HEK293 (cell line): ENCODE results near the gene RNF44.
A peak's percentile ranks its signal among the peaks of the same experiment; 100 is the strongest.

Experiments used
- CTCF ChIA-PET: fragments of 350-600 bp; formaldehyde crosslinking; extraction: SDS; loops from one replicate; lab custom pipeline; 2021; ENCODE audit warnings: antibody characterized with exemption; lab: Yijun Ruan, JAX
- POLR2A ChIA-PET: fragments of 300-600 bp; formaldehyde crosslinking; extraction: SDS; loops from one replicate; lab custom pipeline; 2020; ENCODE audit warnings: antibody characterized with exemption, inconsistent platforms; lab: Yijun Ruan, JAX
- H3K27ac ChIP-seq: fragments of 200-500 bp; sonication (Bioruptor generic); 2 replicates; pipeline ENCODE4 v1.5.1; 2014; ENCODE audit warnings: low read depth, low read length, control low read depth, inconsistent platforms; ENCODE audit errors: extremely low read depth
- H3K36me3 ChIP-seq, 2 experiments: fragments of 200-500 bp in 1 of 2; sonication (Bioruptor generic) in 1 of 2; 1 replicate in 1 of 2; 2 replicates in 1 of 2; pipeline ENCODE4 v1.5.1; 2014 to 2017; ENCODE audit warnings: inconsistent platforms in 2 of 2, low read length in 2 of 2; ENCODE audit not compliant: control insufficient read depth in 2 of 2, insufficient read depth in 1 of 2
- H3K4me1 ChIP-seq: fragments of 200-500 bp; sonication (Bioruptor generic); 2 replicates; pipeline ENCODE4 v1.5.1; 2014; ENCODE audit warnings: mild to moderate bottlenecking, low read length, inconsistent platforms; ENCODE audit not compliant: control insufficient read depth, insufficient read depth
- H3K4me3 ChIP-seq: 2 replicates; pipeline ENCODE4 v1.5.1; 2011; ENCODE audit warnings: low read depth, mild to moderate bottlenecking, control low read depth, low read length, moderate library complexity
- H3K9me3 ChIP-seq: fragments of 200-500 bp; sonication (Bioruptor generic); 2 replicates; pipeline ENCODE4 v1.5.1; 2014; ENCODE audit warnings: low read depth, low read length, inconsistent platforms; ENCODE audit not compliant: control insufficient read depth, insufficient read depth
- OVOL3 ChIP-seq: fragments of 450-650 bp; formaldehyde crosslinking; IDR thresholded peaks from 2 replicates; pipeline ENCODE4 v1.5.1; 2016; ENCODE audit warnings: missing biosample characterization, missing genetic modification characterization
- REPIN1 ChIP-seq: fragments of 450-650 bp; formaldehyde crosslinking; IDR thresholded peaks from 2 replicates; pipeline ENCODE4 v1.5.1; 2017; ENCODE audit warnings: missing biosample characterization, missing genetic modification characterization, low read depth
- SP7 ChIP-seq: fragments of 450-650 bp; formaldehyde crosslinking; IDR thresholded peaks from 2 replicates; pipeline ENCODE4 v1.5.1; 2016; ENCODE audit warnings: missing biosample characterization, missing genetic modification characterization
- TCF7L2 ChIP-seq: IDR thresholded peaks from 2 replicates; pipeline ENCODE4 v1.6.1; 2011; ENCODE audit warnings: low read depth, mild to moderate bottlenecking, inconsistent platforms, low read length, moderate library complexity, borderline replicate concordance
- ZNF133 ChIP-seq: fragments of 450-650 bp; formaldehyde crosslinking; IDR thresholded peaks from 2 replicates; pipeline ENCODE4 v1.5.1; 2016; ENCODE audit warnings: missing biosample characterization, missing genetic modification characterization
- ZNF146 ChIP-seq: fragments of 450-650 bp; formaldehyde crosslinking; IDR thresholded peaks from 2 replicates; pipeline ENCODE4 v1.5.1; 2016; ENCODE audit warnings: missing biosample characterization, missing genetic modification characterization
- ZNF157 ChIP-seq: fragments of 450-650 bp; formaldehyde crosslinking; IDR thresholded peaks from 2 replicates; pipeline ENCODE4 v1.5.1; 2016; ENCODE audit warnings: missing biosample characterization, missing genetic modification characterization
- ZNF169 ChIP-seq: fragments of 450-650 bp; formaldehyde crosslinking; IDR thresholded peaks from 2 replicates; pipeline ENCODE4 v1.5.1; 2016; ENCODE audit warnings: missing biosample characterization, missing genetic modification characterization
- ZNF174 ChIP-seq: fragments of 450-650 bp; formaldehyde crosslinking; IDR thresholded peaks from 2 replicates; pipeline ENCODE4 v1.5.0; 2017; ENCODE audit warnings: missing biosample characterization, mild to moderate bottlenecking, missing genetic modification characterization
- ZNF223 ChIP-seq: fragments of 450-650 bp; formaldehyde crosslinking; IDR thresholded peaks from 2 replicates; pipeline ENCODE4 v1.5.1; 2016; ENCODE audit warnings: missing biosample characterization, missing genetic modification characterization
- ZNF24 ChIP-seq: fragments of 450-650 bp; formaldehyde crosslinking; IDR thresholded peaks from 2 replicates; pipeline ENCODE4 v1.5.1; 2016; ENCODE audit warnings: missing biosample characterization, missing genetic modification characterization
- ZNF354C ChIP-seq: fragments of 450-650 bp; formaldehyde crosslinking; IDR thresholded peaks from 2 replicates; pipeline ENCODE4 v1.5.1; 2016; ENCODE audit warnings: missing biosample characterization, missing genetic modification characterization, low read depth, borderline replicate concordance
- ZNF548 ChIP-seq: fragments of 450-650 bp; formaldehyde crosslinking; IDR thresholded peaks from 2 replicates; pipeline ENCODE4 v1.5.1; 2016; ENCODE audit warnings: missing biosample characterization, missing genetic modification characterization
- ZNF549 ChIP-seq: fragments of 450-650 bp; IDR thresholded peaks from 2 replicates; pipeline ENCODE4 v1.5.1; 2018; ENCODE audit warnings: missing biosample characterization, missing genetic modification characterization, mild to moderate bottlenecking, inconsistent platforms, moderate library complexity
- ZSCAN23 ChIP-seq: fragments of 450-650 bp; formaldehyde crosslinking; IDR thresholded peaks from 2 replicates; pipeline ENCODE4 v1.5.1; 2016; ENCODE audit warnings: missing biosample characterization, missing genetic modification characterization
- TF ChIP-seq, protein P1 (sequence below): fragments of 450-650 bp; formaldehyde crosslinking; IDR thresholded peaks from 2 replicates; pipeline ENCODE4 v1.5.1; 2016; ENCODE audit warnings: missing biosample characterization, missing genetic modification characterization
- TF ChIP-seq, protein P2 (sequence below): fragments of 450-650 bp; formaldehyde crosslinking; IDR thresholded peaks from 2 replicates; pipeline ENCODE4 v1.5.1; 2017; ENCODE audit warnings: missing biosample characterization, missing genetic modification characterization
- TF ChIP-seq, protein P3 (sequence below): fragments of 450-650 bp; formaldehyde crosslinking; IDR thresholded peaks from 2 replicates; pipeline ENCODE4 v1.5.1; 2017; ENCODE audit warnings: missing biosample characterization, mild to moderate bottlenecking, missing genetic modification characterization, moderate library complexity
- TF ChIP-seq, protein P4 (sequence below): fragments of 450-650 bp; formaldehyde crosslinking; IDR thresholded peaks from 2 replicates; pipeline ENCODE4 v1.5.1; 2016; ENCODE audit warnings: missing biosample characterization, missing genetic modification characterization
- TF ChIP-seq, protein P5 (sequence below): fragments of 450-650 bp; formaldehyde crosslinking; IDR thresholded peaks from 2 replicates; pipeline ENCODE4 v1.5.1; 2016; ENCODE audit warnings: missing biosample characterization, missing genetic modification characterization, low read depth
- TF ChIP-seq, protein P6 (sequence below): fragments of 450-650 bp; formaldehyde crosslinking; IDR thresholded peaks from 2 replicates; pipeline ENCODE4 v1.5.1; 2016; ENCODE audit warnings: missing biosample characterization, missing genetic modification characterization
- TF ChIP-seq, protein P7 (sequence below): IDR thresholded peaks from 2 replicates; pipeline ENCODE4 v1.6.1; 2011; ENCODE audit warnings: mild to moderate bottlenecking, low read depth, low read length, borderline replicate concordance

The RNF44 gene

DNA sequence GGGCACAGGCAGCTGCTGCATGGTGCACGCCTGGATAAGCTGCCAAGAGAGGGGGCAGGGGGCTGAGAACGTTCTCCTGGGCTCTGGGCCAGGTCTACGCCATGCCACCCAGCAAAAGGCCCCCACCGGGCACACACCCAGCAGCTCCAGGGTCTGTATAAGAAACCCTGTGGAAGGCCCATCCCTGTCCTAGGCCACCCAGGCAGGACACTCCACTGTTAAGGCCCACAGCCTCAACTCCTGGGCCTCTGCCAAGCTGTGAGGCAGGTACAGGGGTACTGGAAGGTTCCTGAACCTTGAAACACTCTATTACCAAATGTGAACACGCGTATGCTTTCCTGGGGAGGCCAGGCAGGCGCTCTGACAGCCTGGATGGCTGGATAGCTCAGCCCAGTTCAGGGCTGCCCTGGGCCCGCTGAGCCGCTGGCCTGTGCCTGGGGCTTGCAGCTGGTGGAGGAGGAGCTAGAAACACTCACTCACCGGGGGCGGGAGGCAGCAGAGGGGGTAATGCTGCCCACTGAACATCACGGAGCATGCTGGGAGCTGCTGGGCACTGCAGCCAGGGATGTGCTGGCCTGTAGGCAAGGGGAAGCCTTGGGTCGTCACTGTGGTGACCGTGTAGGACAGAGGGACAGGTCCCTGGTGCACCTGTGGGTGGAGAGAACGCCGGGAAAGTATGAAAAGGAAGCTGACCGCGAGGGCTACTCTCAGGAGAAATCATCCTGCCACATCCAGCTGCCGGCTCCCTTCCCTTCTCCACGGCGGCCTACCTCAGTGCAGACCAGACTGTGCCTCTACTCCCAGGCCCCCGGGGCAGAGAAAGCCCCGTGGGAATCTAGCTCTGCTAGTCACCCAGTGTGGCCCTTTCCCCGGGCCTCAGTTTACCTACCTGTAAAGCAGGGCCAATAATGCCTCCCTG lies 6.0 kb downstream of the RNF44 start (continued):
- TF ChIP-seq ZNF549 (tag by site-specific recombination) (no peak), ZNF133 (tag by site-specific recombination) (no peak), ZNF169 (no peak), ZNF174 (tag by site-specific recombination) (no peak), SP7 (tag by site-specific recombination) (no peak)
- TF ChIP-seq, protein P1, sequence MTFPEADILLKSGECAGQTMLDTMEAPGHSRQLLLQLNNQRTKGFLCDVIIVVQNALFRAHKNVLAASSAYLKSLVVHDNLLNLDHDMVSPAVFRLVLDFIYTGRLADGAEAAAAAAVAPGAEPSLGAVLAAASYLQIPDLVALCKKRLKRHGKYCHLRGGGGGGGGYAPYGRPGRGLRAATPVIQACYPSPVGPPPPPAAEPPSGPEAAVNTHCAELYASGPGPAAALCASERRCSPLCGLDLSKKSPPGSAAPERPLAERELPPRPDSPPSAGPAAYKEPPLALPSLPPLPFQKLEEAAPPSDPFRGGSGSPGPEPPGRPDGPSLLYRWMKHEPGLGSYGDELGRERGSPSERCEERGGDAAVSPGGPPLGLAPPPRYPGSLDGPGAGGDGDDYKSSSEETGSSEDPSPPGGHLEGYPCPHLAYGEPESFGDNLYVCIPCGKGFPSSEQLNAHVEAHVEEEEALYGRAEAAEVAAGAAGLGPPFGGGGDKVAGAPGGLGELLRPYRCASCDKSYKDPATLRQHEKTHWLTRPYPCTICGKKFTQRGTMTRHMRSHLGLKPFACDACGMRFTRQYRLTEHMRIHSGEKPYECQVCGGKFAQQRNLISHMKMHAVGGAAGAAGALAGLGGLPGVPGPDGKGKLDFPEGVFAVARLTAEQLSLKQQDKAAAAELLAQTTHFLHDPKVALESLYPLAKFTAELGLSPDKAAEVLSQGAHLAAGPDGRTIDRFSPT = no peak
- TF ChIP-seq, protein P2, sequence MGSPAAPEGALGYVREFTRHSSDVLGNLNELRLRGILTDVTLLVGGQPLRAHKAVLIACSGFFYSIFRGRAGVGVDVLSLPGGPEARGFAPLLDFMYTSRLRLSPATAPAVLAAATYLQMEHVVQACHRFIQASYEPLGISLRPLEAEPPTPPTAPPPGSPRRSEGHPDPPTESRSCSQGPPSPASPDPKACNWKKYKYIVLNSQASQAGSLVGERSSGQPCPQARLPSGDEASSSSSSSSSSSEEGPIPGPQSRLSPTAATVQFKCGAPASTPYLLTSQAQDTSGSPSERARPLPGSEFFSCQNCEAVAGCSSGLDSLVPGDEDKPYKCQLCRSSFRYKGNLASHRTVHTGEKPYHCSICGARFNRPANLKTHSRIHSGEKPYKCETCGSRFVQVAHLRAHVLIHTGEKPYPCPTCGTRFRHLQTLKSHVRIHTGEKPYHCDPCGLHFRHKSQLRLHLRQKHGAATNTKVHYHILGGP = no peak
- TF ChIP-seq, protein P3, sequence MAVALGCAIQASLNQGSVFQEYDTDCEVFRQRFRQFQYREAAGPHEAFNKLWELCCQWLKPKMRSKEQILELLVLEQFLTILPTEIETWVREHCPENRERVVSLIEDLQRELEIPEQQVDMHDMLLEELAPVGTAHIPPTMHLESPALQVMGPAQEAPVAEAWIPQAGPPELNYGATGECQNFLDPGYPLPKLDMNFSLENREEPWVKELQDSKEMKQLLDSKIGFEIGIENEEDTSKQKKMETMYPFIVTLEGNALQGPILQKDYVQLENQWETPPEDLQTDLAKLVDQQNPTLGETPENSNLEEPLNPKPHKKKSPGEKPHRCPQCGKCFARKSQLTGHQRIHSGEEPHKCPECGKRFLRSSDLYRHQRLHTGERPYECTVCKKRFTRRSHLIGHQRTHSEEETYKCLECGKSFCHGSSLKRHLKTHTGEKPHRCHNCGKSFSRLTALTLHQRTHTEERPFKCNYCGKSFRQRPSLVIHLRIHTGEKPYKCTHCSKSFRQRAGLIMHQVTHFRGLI = peak; percentile 28; the same call in 1 of the 2 replicates

DNA sequence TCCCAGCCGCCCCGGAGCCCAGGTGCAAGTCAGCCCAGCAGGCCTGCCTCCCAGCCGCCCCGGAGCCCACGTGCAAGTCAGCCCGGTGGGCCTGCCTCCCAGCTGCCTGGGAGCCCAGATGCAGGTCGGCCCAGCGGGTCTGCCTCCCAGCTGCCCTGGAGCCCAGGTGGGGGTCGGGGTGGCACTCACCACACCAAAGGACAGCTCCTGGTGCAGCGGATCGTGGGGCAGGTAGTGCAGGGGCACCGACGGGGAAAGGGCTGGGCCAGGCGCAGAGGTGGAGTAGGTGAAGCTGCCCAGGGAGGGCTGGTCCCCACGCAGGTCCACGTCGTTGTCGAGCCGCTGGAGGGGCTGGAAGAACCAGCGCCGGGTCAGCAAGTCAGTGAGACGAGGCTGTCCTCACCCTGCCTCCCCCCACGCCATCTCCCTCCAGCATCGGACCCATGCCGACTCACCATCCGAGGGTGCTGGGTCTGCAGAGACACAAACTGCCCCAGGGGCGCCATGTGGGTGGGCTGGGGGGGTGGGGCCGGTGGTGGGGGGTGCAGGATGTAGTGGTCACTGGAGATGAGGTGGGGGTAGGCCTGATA lies 6.7 kb downstream of the RNF44 start:
- Histone ChIP-seq H3K4me1 (0 out of 2 replicates have a peak, but pooled peaks cover 6% of the 10 kb centered on the region), H3K4me3 (no peak overlapping the region), H3K36me3 (peaks cover 0 to 52% of the 10 kb centered on the region in 2 experiments; a peak in 2 of 3 replicates), H3K9me3 (no peaks in the 10 kb centered on the region), H3K27ac (no peak overlapping the region)
- ChIA-PET POLR2A (interaction anchor here (0.5 kb wide), 1 partner anchor 45 kb away, joined by 3 read pairs; no protein-coding TSS in a partner anchor), CTCF (no interaction called here)
- TF ChIP-seq, protein P4, sequence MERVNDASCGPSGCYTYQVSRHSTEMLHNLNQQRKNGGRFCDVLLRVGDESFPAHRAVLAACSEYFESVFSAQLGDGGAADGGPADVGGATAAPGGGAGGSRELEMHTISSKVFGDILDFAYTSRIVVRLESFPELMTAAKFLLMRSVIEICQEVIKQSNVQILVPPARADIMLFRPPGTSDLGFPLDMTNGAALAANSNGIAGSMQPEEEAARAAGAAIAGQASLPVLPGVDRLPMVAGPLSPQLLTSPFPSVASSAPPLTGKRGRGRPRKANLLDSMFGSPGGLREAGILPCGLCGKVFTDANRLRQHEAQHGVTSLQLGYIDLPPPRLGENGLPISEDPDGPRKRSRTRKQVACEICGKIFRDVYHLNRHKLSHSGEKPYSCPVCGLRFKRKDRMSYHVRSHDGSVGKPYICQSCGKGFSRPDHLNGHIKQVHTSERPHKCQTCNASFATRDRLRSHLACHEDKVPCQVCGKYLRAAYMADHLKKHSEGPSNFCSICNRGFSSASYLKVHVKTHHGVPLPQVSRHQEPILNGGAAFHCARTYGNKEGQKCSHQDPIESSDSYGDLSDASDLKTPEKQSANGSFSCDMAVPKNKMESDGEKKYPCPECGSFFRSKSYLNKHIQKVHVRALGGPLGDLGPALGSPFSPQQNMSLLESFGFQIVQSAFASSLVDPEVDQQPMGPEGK (tag by site-specific recombination) = no peak
- no peak for TF ChIP-seq OVOL3 (tag by site-specific recombination)
- no peak for TF ChIP-seq TCF7L2
- TF ChIP-seq, protein P5, sequence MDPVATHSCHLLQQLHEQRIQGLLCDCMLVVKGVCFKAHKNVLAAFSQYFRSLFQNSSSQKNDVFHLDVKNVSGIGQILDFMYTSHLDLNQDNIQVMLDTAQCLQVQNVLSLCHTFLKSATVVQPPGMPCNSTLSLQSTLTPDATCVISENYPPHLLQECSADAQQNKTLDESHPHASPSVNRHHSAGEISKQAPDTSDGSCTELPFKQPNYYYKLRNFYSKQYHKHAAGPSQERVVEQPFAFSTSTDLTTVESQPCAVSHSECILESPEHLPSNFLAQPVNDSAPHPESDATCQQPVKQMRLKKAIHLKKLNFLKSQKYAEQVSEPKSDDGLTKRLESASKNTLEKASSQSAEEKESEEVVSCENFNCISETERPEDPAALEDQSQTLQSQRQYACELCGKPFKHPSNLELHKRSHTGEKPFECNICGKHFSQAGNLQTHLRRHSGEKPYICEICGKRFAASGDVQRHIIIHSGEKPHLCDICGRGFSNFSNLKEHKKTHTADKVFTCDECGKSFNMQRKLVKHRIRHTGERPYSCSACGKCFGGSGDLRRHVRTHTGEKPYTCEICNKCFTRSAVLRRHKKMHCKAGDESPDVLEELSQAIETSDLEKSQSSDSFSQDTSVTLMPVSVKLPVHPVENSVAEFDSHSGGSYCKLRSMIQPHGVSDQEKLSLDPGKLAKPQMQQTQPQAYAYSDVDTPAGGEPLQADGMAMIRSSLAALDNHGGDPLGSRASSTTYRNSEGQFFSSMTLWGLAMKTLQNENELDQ (tag by site-specific recombination) = no peak
- TF ChIP-seq ZNF24 = no peak
- TF ChIP-seq ZNF548 (tag by site-specific recombination) = no peak
- no peak for TF ChIP-seq ZNF223
- no peak for TF ChIP-seq ZNF354C (tag by site-specific recombination)
- no peak for TF ChIP-seq ZNF157 (tag by site-specific recombination)
- TF ChIP-seq REPIN1 = no peak
- no peak for TF ChIP-seq ZNF146 (tag by site-specific recombination)
- TF ChIP-seq, protein P6, sequence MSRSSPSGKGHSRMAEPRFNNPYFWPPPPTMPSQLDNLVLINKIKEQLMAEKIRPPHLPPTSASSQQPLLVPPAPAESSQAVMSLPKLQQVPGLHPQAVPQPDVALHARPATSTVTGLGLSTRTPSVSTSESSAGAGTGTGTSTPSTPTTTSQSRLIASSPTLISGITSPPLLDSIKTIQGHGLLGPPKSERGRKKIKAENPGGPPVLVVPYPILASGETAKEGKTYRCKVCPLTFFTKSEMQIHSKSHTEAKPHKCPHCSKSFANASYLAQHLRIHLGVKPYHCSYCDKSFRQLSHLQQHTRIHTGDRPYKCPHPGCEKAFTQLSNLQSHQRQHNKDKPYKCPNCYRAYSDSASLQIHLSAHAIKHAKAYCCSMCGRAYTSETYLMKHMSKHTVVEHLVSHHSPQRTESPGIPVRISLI = no peak
- TF ChIP-seq, protein P7, sequence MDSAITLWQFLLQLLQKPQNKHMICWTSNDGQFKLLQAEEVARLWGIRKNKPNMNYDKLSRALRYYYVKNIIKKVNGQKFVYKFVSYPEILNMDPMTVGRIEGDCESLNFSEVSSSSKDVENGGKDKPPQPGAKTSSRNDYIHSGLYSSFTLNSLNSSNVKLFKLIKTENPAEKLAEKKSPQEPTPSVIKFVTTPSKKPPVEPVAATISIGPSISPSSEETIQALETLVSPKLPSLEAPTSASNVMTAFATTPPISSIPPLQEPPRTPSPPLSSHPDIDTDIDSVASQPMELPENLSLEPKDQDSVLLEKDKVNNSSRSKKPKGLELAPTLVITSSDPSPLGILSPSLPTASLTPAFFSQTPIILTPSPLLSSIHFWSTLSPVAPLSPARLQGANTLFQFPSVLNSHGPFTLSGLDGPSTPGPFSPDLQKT = no peak
- TF ChIP-seq ZSCAN23 (tag by site-specific recombination) = no peak
